ENCODE measurements around the gene ANKRD44.
A peak's percentile ranks its signal among the peaks of the same experiment; 100 is the strongest.

ANKRD44 gene

GRCh38 chr2:197309691-197310231 lies 819 bp downstream of the ANKRD44 start:
- no peak for TF ChIP-seq CTCF (IDR thresholded peaks at IDR 0.05)
- peak overlapping the region; percentile 92 for H3K4me3 ChIP-seq
- H3K27ac ChIP-seq = peak overlapping the region; percentile 62 to 94
- peak; percentile 79 for DNase-seq (ENCODE audit: low spot score)

- peak overlapping the region; percentile 62 to 94 for H3K27ac ChIP-seq
- TF ChIP-seq CTCF (IDR thresholded peaks at IDR 0.05) = no peak
- DNase-seq (ENCODE audit: low spot score) = no peak
- H3K4me3 ChIP-seq = peak overlapping the region; percentile 92
Measured at GRCh38 chr2:197308996-197309690, 1.4 kb downstream of the ANKRD44 start.

GRCh38 chr2:197308585-197308984 lies 2.0 kb downstream of the ANKRD44 start:
- H3K4me3 ChIP-seq = peak overlapping the region; percentile 92
- peak overlapping the region; percentile 62 to 94 for H3K27ac ChIP-seq
- TF ChIP-seq CTCF (IDR thresholded peaks at IDR 0.05) = no peak
- no peak for DNase-seq (ENCODE audit: low spot score)

- Histone ChIP-seq H3K4me3 (peak overlapping the region; percentile 92), H3K27ac (peak overlapping the region; percentile 62 to 94)
- DNase-seq (ENCODE audit: low spot score) = no peak
- no peak for TF ChIP-seq CTCF (IDR thresholded peaks at IDR 0.05)
Measured at GRCh38 chr2:197307933-197308521, 2.6 kb downstream of the ANKRD44 start.

GRCh38 chr2:197307236-197307932 lies 3.2 kb downstream of the ANKRD44 start:
- TF ChIP-seq CTCF (IDR thresholded peaks at IDR 0.05) = no peak
- DNase-seq (ENCODE audit: low spot score) = no peak
- H3K27ac ChIP-seq = peak overlapping the region; percentile 68 to 94
- H3K4me3 ChIP-seq = peak overlapping the region; percentile 15

- Histone ChIP-seq H3K4me3 (peak overlapping the region; percentile 22), H3K27ac (peak overlapping the region; percentile 68 to 85)
- no peak for TF ChIP-seq CTCF (IDR thresholded peaks at IDR 0.05)
- peak; percentile 87 for DNase-seq (ENCODE audit: low spot score)
Measured at GRCh38 chr2:197306696-197307040, 3.9 kb downstream of the ANKRD44 start.

All from coronary artery (tissue), 2 donors.